ENCODE measurements around the gene CBL. TPM values are rescaled to one million over a fixed set of nuclear protein-coding genes. Genes with fewer than 3 reads are reported as not detected.

The CBL gene
- total and polyA plus RNA-seq, 10 of the 15 experiments (the other 5 are each of a cell fraction or from before 2014, with no cell fraction given) = 3.9 to 27.1 (median 9.5) TPM

DNA sequence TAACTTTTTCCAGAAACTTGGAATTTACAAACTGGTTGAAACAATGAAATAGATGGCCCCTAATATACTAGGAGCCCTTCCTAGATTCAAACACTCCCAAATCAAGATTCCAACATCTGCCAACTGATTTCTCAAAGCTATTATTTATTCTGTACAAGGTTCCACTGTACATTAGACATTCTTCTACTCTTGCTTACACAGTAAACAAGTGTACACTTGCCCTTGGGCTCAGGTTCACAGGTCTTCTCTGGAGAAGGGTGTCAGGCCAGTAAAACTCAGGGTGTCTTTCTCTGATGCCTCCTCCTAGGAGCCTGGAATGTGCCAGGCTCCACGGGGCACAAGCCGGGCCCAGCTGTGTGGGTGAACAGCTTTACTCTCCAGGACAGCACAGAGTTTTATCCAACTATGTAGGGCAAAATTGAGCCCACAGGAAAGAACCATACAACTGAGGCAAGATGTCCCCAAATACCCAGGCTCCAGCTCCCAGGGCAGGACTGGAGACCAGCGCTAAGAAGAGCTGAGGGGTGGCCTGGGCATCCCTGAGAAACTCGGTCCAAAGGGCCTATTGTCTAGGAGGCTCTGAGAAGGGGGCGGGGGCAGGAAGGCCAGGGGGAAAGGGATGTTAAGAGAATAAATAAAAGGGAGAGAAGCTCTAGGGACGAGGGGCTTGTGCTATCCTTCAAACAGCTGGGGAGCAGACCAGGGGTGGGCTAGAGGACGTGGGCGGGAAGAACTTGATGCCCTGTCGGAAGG, 149.1 kb downstream of the CBL start:
- CTCF ChIA-PET = interaction anchor here (0.9 to 4.8 kb wide), 23 partner anchors 7 to 1678 kb away, joined by 3 to 183 read pairs (median 6); partner anchors contain the start of gene USP2
- FAIRE-seq = no peak

DNA sequence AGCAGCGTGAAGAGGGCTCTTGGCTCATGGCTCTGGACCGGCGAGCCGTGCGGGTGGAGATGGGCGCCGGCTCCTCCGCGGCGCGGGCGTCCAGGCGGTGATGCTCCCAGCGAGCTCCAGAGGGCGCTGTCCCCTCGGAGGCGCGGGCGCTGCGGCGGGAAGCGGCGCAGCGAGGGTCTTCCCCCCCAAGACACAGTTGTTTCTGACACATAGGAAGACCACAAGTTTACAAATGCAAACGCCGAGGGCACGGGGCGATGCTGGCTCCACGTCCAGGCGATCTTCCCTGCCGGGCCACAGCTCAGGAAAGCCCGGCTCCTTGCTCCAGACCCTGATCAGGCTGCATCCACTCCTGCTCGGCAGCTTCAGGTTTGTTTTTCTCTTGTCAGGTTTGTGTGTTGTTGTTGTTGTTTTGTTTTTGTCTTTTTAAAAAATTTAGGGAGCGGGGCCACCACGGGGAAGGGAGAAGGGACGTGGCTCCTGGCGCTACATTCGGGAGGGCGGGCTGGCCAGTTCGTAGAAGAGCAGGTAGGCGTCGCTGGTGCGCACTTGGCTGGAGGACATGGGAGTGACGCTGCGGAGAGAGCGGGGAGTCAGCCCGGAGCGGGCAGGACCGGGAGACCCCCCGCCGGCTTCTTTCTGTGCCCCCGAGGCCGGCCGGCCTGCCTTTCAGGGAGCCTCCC, 150.4 kb downstream of the CBL start:
- Histone ChIP-seq H3K9me3 (replicated peaks; ENCODE audit: control insufficient read depth, insufficient read depth, low read length) (no peaks in the 10 kb centered on the region), H3K9ac (ENCODE audit: control insufficient read depth, insufficient read depth, low read length) (peak overlapping the region; percentile 34; the same call in 1 of the 2 replicates), H3K27me3 (replicated peaks in 1 of 2; ENCODE audit: control insufficient read depth in 2 of 2, insufficient read depth in 2 of 2, low read length in 1 of 2) (peaks cover 2 to 4% of the 10 kb centered on the region in 2 experiments; a peak in 3 of 4 replicates), H3K4me1 (ENCODE audit: control insufficient read depth, insufficient read depth, low read length) (peaks cover 10% of the 10 kb centered on the region), H3K4me2 (ENCODE audit: control insufficient read depth, insufficient read depth) (peak overlapping the region; percentile 89), H3K27ac (ENCODE audit: control insufficient read depth, insufficient read depth) (no peak overlapping the region), H4K20me1 (ENCODE audit: control insufficient read depth, insufficient read depth) (0 out of 2 replicates have a peak, but pooled peaks cover 2% of the 10 kb centered on the region), H3K79me2 (ENCODE audit: control insufficient read depth, insufficient read depth, low read length) (no peaks in the 10 kb centered on the region), H3K4me3 (peak overlapping the region; percentile 49; the same call in 1 of the 2 replicates), H2AFZ (ENCODE audit: control insufficient read depth, low read depth, low read length) (peak overlapping the region; percentile 91), H3K36me3 (ENCODE audit: control insufficient read depth in 2 of 2, insufficient read depth in 2 of 2, low read length in 1 of 2) (no peaks in the 10 kb centered on the region)
- 10% methylated on average over 54 of the region's 54 CpGs for WGBS (ENCODE audit: insufficient coverage, insufficient replicate concordance, low lambda C conversion rate, missing lambda C conversion rate)
- in situ Hi-C loops (cut with MboI) = loop anchor here (5.0 kb wide), 1 partner anchor 116 kb away; no protein-coding TSS in a partner anchor
- DNase-seq (ENCODE audit: low read depth, low spot score) (no peak), ATAC-seq (peak; percentile 91), FAIRE-seq (peak; percentile 76)
- ChIA-PET POLR2A (interaction anchor here (0.6 to 1.3 kb wide), 7 partner anchors 8 to 343 kb away, joined by 3 to 6 read pairs (median 3); no protein-coding TSS in a partner anchor), CTCF (interaction anchor here (0.7 to 4.8 kb wide), 31 partner anchors 9 to 1679 kb away, joined by 3 to 183 read pairs (median 4); partner anchors contain the start of genes NECTIN1 and USP2), SMC1A (ENCODE audit: uncharacterized antibody, unreplicated experiment) (interaction anchor here (0.9 to 3.3 kb wide), 8 partner anchors 11 to 124 kb away, joined by 3 to 32 read pairs (median 6); partner anchors contain the start of gene USP2), RAD21 (ENCODE audit: unreplicated experiment) (interaction anchor here (0.7 to 4.5 kb wide), 6 partner anchors 8 to 187 kb away, joined by 3 to 49 read pairs (median 8); no protein-coding TSS in a partner anchor)
- BruUV-seq (replicated peaks) = no TSS peak
- intact Hi-C loops (cut with micrococcal nuclease; ENCODE audit: unreplicated experiment) = loop anchor here (1.0 kb wide), 1 partner anchor 118 kb away; no protein-coding TSS in a partner anchor
- TF ChIP-seq GATAD2B (conservative IDR thresholded peaks at IDR 0.05; ENCODE audit: low read depth) (peak; percentile 73; the same call in 1 of the 2 replicates), SUPT20H (IDR thresholded peaks at IDR 0.05; ENCODE audit: borderline replicate concordance, control insufficient read depth, low read depth, low read length) (no peak), HDGF (IDR thresholded peaks at IDR 0.05) (0 out of 2 replicates have a peak, but pooled peaks have one; percentile 39), BACH1 (IDR thresholded peaks at IDR 0.05; ENCODE audit: borderline replicate concordance) (no peak), IKZF2 (IDR thresholded peaks at IDR 0.05) (0 out of 4 replicates have a peak, but pooled peaks of 1 of the 2 experiments have one; percentile 28), HDAC2 (IDR thresholded peaks at IDR 0.05) (no peak), YY1 (IDR thresholded peaks at IDR 0.05; ENCODE audit: low read depth, low read length) (peak; percentile 41)
- TF ChIP-seq, protein P1, sequence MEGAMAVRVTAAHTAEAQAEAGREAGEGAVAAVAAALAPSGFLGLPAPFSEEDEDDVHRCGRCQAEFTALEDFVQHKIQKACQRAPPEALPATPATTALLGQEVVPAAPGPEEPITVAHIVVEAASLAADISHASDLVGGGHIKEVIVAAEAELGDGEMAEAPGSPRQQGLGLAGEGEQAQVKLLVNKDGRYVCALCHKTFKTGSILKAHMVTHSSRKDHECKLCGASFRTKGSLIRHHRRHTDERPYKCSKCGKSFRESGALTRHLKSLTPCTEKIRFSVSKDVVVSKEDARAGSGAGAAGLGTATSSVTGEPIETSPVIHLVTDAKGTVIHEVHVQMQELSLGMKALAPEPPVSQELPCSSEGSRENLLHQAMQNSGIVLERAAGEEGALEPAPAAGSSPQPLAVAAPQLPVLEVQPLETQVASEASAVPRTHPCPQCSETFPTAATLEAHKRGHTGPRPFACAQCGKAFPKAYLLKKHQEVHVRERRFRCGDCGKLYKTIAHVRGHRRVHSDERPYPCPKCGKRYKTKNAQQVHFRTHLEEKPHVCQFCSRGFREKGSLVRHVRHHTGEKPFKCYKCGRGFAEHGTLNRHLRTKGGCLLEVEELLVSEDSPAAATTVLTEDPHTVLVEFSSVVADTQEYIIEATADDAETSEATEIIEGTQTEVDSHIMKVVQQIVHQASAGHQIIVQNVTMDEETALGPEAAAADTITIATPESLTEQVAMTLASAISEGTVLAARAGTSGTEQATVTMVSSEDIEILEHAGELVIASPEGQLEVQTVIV (IDR thresholded peaks at IDR 0.05; ENCODE audit: borderline replicate concordance, partially characterized antibody) = no peak
- TF ChIP-seq, protein P2, sequence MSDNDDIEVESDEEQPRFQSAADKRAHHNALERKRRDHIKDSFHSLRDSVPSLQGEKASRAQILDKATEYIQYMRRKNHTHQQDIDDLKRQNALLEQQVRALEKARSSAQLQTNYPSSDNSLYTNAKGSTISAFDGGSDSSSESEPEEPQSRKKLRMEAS (IDR thresholded peaks at IDR 0.05; ENCODE audit: low read depth, low read length) = no peak

More for the DNA sequence above, 149.1 kb downstream of the CBL start:
- Histone ChIP-seq H3K4me3 (no peak overlapping the region), H3K79me2 (ENCODE audit: control insufficient read depth, insufficient read depth, low read length) (no peaks in the 10 kb centered on the region), H4K20me1 (ENCODE audit: control insufficient read depth, insufficient read depth) (0 out of 2 replicates have a peak, but pooled peaks cover 2% of the 10 kb centered on the region), H3K4me2 (ENCODE audit: control insufficient read depth, insufficient read depth) (no peak overlapping the region), H2AFZ (ENCODE audit: control insufficient read depth, low read depth, low read length) (no peak overlapping the region), H3K9ac (ENCODE audit: control insufficient read depth, insufficient read depth, low read length) (no peak overlapping the region), H3K9me3 (replicated peaks; ENCODE audit: control insufficient read depth, insufficient read depth, low read length) (no peaks in the 10 kb centered on the region), H3K27ac (ENCODE audit: control insufficient read depth, insufficient read depth) (no peak overlapping the region), H3K4me1 (ENCODE audit: control insufficient read depth, insufficient read depth, low read length) (peaks cover 10% of the 10 kb centered on the region), H3K27me3 (replicated peaks in 1 of 2; ENCODE audit: control insufficient read depth in 2 of 2, insufficient read depth in 2 of 2, low read length in 1 of 2) (peaks cover 2 to 4% of the 10 kb centered on the region in 2 experiments; a peak in 3 of 4 replicates), H3K36me3 (ENCODE audit: control insufficient read depth in 2 of 2, insufficient read depth in 2 of 2, low read length in 1 of 2) (no peaks in the 10 kb centered on the region)
- ChIA-PET POLR2A (interaction anchor here (1.0 to 1.3 kb wide), 3 partner anchors 13 to 32 kb away, joined by 3 to 6 read pairs (median 3); no protein-coding TSS in a partner anchor), SMC1A (ENCODE audit: uncharacterized antibody, unreplicated experiment) (interaction anchor here (0.6 to 3.3 kb wide), 7 partner anchors 12 to 174 kb away, joined by 3 to 32 read pairs (median 6); no protein-coding TSS in a partner anchor), RAD21 (ENCODE audit: unreplicated experiment) (interaction anchor here (1.3 to 4.5 kb wide), 4 partner anchors 12 to 186 kb away, joined by 3 to 49 read pairs (median 28); no protein-coding TSS in a partner anchor)
- DNase-seq (ENCODE audit: low read depth, low spot score) (no peak), ATAC-seq (no peak)
- in situ Hi-C loops (cut with MboI) = loop anchor here (5.0 kb wide), 1 partner anchor 117 kb away; no protein-coding TSS in a partner anchor
- intact Hi-C loops (cut with micrococcal nuclease; ENCODE audit: unreplicated experiment) = no loop called here
- WGBS (ENCODE audit: insufficient coverage, insufficient replicate concordance, low lambda C conversion rate, missing lambda C conversion rate) = 20% methylated on average over 9 of the region's 9 CpGs
- no peak for TF ChIP-seq YY1 (IDR thresholded peaks at IDR 0.05; ENCODE audit: low read depth, low read length)
- no peak for TF ChIP-seq SMAD1 (IDR thresholded peaks at IDR 0.05; ENCODE audit: low read depth, partially characterized antibody)
- no TSS peak for BruUV-seq (replicated peaks)

Measured in GM12878 (cell line).